Stomach (tissue), 4 donors: ENCODE results near the gene CAMK2A.

Experiments used
- POLR2AphosphoS5 ChIP-seq, 3 donors: sonication (generic); formaldehyde crosslinking; IDR thresholded peaks; one replicate each; pipeline ENCODE4 v1.6.1; 2016; ENCODE audit warnings: antibody characterized with exemption in 3 of 3
- TF ChIP-seq, protein P1 (sequence below), 7 experiments: fragments of 450-650 bp in 4 of 7; fragments of 200-600 bp in 3 of 7; sonication (generic) in 3 of 7; IDR thresholded peaks; one replicate each; pipeline ENCODE4 v1.5.1; 2016 to 2019; ENCODE audit warnings: antibody characterized with exemption in 7 of 7, control low read depth in 2 of 7, mild to moderate bottlenecking in 1 of 7

DNA sequence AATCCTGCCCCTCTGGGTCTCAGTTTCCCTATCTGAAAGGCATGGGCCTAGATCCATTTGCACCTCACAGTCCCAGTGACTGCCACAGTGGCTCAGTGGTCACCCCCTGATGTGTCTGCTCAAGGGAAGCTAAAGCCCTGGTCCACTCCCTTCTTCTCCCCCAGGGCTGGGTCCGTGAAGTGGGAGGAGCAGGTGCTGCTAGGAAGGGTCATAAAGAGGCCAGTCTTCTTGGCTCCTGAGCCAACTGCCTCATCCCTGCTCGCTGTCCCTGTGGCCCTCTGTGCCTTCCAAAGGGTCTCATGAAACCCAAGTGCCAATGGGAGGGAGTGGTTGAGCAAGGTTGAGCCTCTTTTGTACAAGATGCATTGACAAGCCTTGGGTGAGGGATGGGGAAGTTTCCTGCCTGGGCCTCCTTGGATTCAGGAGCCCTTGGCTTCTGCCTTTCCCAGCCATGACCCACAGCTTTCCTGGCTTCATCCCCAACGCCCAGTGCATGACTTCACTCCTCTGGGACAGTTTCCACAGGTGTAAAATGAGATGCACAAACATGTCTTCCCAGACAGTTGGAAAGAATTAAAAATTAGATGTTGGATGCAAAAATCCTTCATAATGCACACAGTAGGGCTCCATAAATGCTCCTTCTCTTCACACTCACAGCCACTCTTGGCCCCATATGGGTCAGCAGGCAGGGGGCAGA is 101.3 kb downstream of the CAMK2A start:
- TF ChIP-seq, protein P1, sequence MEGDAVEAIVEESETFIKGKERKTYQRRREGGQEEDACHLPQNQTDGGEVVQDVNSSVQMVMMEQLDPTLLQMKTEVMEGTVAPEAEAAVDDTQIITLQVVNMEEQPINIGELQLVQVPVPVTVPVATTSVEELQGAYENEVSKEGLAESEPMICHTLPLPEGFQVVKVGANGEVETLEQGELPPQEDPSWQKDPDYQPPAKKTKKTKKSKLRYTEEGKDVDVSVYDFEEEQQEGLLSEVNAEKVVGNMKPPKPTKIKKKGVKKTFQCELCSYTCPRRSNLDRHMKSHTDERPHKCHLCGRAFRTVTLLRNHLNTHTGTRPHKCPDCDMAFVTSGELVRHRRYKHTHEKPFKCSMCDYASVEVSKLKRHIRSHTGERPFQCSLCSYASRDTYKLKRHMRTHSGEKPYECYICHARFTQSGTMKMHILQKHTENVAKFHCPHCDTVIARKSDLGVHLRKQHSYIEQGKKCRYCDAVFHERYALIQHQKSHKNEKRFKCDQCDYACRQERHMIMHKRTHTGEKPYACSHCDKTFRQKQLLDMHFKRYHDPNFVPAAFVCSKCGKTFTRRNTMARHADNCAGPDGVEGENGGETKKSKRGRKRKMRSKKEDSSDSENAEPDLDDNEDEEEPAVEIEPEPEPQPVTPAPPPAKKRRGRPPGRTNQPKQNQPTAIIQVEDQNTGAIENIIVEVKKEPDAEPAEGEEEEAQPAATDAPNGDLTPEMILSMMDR (IDR thresholded peaks at IDR 0.05), result no peak
- TF ChIP-seq POLR2AphosphoS5 (IDR thresholded peaks at IDR 0.05), result no peak
